GM06990 (cell line): ENCODE results near the gene GPATCH8.
A peak's percentile ranks its signal among the peaks of the same experiment; 100 is the strongest.

Source experiments
- DNase-seq: peaks from one replicate; pipeline ENCODE4 v3.0.0-alpha.2; 2011; ENCODE audit not compliant: insufficient read length; ENCODE audit errors: extremely low read depth
- H3K27me3 ChIP-seq: replicated peaks from 2 replicates; pipeline ENCODE4 v1.6.0; 2011; ENCODE audit warnings: low read length; ENCODE audit not compliant: control insufficient read depth, insufficient read depth
- H3K36me3 ChIP-seq: 2 replicates; pipeline ENCODE4 v1.5.1; 2011; ENCODE audit warnings: low read length; ENCODE audit not compliant: control insufficient read depth, insufficient read depth
- H3K4me3 ChIP-seq: replicated peaks from 2 replicates; pipeline ENCODE4 v1.5.1; 2011; ENCODE audit warnings: low read depth, mild to moderate bottlenecking, control low read depth, low read length
- CTCF ChIP-seq: IDR thresholded peaks from 2 replicates; pipeline ENCODE4 v1.5.1; 2011; ENCODE audit warnings: low read length, control low read depth, mild to moderate bottlenecking, inconsistent platforms; ENCODE audit not compliant: insufficient read depth, poor library complexity, severe bottlenecking

GPATCH8 gene

DNA sequence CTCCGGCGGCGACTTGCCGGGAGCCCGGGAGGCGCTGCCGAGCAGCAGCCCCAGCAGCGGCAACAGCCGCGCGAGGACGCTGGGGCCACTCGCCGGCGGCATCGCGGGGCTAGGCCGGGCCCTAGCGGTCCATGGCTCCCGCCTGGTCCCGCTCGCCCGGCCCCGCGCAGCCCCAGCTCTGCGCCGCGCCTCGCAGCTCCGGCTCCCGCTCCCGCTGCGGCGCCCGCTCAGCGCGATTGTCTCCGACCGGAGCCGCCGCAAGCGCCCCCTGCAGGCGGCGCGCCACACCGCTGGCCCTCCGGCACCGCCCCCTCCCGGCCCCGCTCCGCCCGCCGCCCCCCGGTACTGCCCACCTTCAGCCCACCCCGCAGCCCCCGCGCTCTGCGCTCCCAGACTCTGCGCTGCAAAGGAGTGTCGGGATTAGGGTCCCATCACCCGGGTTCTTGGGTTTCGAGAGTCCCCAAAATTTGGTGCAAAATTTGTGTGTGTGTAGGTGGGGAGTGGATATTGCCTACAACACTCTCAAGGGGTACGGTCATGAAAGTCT lies 139.5 kb downstream of the GPATCH8 start, which contains the start of gene FAM171A2:
Gene FAM171A2, minus strand, starts transcription at position 241 of the 547 bp plus-strand sequence. Its CDS starts 139 bp downstream, at position 102.
- Histone ChIP-seq H3K36me3 (no peaks in the 10 kb centered on the region), H3K27me3 (no peaks in the 10 kb centered on the region), H3K4me3 (peak within 1 kb of the TSS; percentile 68)
- peak; percentile 74 for DNase-seq
- TF ChIP-seq CTCF, result no peak

DNA sequence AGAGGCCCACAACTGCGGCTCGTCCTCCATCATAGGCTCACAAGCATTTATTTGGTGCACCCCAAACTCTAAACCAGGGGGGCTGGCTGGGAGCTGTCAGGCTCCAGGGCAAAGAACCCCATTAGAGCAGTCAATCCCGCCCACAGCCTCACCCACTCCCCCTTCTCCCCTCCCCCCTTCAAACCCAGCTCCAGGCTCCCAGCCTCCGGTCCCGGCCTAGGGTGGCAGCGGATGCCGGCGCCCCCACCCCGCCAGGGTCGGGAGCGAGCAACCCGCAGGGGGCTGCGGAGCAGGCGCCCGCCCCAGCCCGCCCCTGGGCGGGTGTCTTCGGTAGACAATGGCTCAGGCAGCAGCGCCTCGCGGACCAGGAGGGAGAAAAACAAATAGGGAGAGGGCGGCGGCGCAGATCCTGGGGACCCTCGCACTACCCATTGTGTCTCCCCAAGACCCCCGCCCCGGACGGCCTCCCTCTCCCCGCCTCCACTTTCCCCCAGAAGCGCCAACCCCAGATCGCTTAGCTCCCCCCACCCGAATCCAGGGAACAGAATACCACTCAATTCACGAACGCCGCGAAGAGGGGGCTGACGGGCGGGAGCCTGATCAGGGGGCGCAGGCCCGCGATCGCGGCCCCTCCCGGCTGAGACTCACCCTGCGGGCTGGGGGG lies 140.1 kb downstream of the GPATCH8 start:
- DNase-seq, result no peak

DNA sequence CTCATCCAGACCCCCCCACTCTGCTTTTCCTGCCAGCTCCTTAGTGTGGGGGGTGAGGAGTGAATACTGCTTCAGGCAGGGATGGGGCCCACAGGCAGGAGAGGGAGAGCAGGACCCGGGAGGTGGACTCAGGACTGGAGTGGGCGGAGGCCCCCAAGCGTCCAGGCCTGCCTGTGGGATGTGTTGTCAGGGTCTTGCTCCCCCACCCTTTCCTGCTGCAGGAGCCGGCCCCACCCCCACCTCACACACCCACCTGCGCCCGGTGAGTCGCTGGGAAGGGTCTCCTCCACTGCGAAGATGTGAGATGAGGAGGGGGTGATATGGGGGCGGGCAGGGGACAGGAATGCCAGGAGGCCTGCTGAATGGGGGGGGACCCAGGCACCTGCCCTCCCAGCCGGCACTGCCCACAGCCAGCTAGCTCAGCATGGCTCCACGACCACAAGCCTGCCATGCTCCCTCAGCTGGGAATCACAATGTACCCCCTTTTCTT lies 140.7 kb downstream of the GPATCH8 start:
- H3K36me3 ChIP-seq, result no peaks in the 10 kb centered on the region
- no peak for TF ChIP-seq CTCF
- DNase-seq, result no peak
- H3K4me3 ChIP-seq, result peak overlapping the region; percentile 68
- H3K27me3 ChIP-seq, result no peaks in the 10 kb centered on the region

More for the DNA sequence above, 140.1 kb downstream of the GPATCH8 start:
- H3K36me3 ChIP-seq, result no peaks in the 10 kb centered on the region
- no peaks in the 10 kb centered on the region for H3K27me3 ChIP-seq
- peak; percentile 8 for TF ChIP-seq CTCF
- peak overlapping the region; percentile 68 for H3K4me3 ChIP-seq

- DNase-seq, result no peak
- Histone ChIP-seq H3K36me3 (no peaks in the 10 kb centered on the region), H3K27me3 (no peaks in the 10 kb centered on the region), H3K4me3 (no peak overlapping the region)
- TF ChIP-seq CTCF, result no peak
These were observed 141.6 kb downstream of the GPATCH8 start for GRCh38 chr17:44361292-44362260.

GRCh38 chr17:44360826-44361225 lies 142.4 kb downstream of the GPATCH8 start:
- no peak for DNase-seq
- no peaks in the 10 kb centered on the region for H3K27me3 ChIP-seq
- TF ChIP-seq CTCF, result no peak
- no peaks in the 10 kb centered on the region for H3K36me3 ChIP-seq
- H3K4me3 ChIP-seq, result no peak overlapping the region
